ENCODE measurements around the gene DPH7. TPM values are rescaled to one million over a fixed set of nuclear protein-coding genes. Genes with fewer than 3 reads are reported as not detected.

Gene DPH7
- total RNA-seq, 1 experiment from 2014 or later: 43.9 TPM

- TF ChIP-seq PRDM15 (CRISPR knock-in tag; IDR thresholded peaks at IDR 0.05): no peak
- no peak for TF ChIP-seq ZBTB21 (CRISPR knock-in tag; IDR thresholded peaks at IDR 0.05; ENCODE audit: borderline replicate concordance)
- TF ChIP-seq TP53 (CRISPR knock-in tag; IDR thresholded peaks at IDR 0.05): no peak
- TF ChIP-seq RORB (CRISPR knock-in tag; IDR thresholded peaks at IDR 0.05): no peak
- no peak for TF ChIP-seq NR3C1 (CRISPR knock-in tag; conservative IDR thresholded peaks at IDR 0.05; ENCODE audit: low read depth)
- TF ChIP-seq NR2C2 (CRISPR knock-in tag; IDR thresholded peaks at IDR 0.05): no peak
- TF ChIP-seq AR (CRISPR knock-in tag; IDR thresholded peaks at IDR 0.05): no peak
- TF ChIP-seq ATF1 (CRISPR knock-in tag; IDR thresholded peaks at IDR 0.05): no peak
- TF ChIP-seq NFYB (CRISPR knock-in tag; conservative IDR thresholded peaks at IDR 0.05; ENCODE audit: low read depth): no peak
- no peak for TF ChIP-seq SOX15 (CRISPR knock-in tag; IDR thresholded peaks at IDR 0.05)
- TF ChIP-seq GABPB1 (CRISPR knock-in tag; IDR thresholded peaks at IDR 0.05): no peak
- TF ChIP-seq AFF4 (CRISPR knock-in tag; IDR thresholded peaks at IDR 0.05; ENCODE audit: borderline replicate concordance): no peak
- TF ChIP-seq, protein P1, sequence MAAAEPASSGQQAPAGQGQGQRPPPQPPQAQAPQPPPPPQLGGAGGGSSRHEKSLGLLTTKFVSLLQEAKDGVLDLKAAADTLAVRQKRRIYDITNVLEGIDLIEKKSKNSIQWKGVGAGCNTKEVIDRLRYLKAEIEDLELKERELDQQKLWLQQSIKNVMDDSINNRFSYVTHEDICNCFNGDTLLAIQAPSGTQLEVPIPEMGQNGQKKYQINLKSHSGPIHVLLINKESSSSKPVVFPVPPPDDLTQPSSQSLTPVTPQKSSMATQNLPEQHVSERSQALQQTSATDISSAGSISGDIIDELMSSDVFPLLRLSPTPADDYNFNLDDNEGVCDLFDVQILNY (CRISPR knock-in tag; IDR thresholded peaks at IDR 0.05): no peak
These were observed 13.8 kb downstream of the DPH7 start (continued) for GRCh38 chr9:137564817-137565411.

DNA sequence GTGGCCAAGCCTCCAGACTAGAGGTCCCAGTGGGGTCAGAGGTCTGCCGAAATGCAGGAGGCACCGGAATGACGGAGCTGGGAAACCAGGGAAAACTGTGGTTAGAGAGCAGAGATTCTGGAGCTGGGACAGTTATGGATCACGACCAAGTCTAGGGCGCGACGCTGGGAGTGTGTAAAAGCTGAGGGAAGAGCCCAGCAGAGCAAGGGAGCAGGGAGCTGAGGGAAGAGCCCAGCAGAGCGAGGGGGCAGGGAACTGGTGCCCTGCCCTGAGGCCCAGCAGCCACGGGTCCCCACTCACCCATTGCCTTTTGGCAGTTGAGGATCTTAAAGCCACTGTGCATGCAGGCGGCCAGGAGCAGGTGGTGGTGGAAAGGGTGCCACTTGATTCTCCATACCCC lies 14.6 kb downstream of the DPH7 start:
- DNase-seq (ENCODE audit: low spot score) (no peak), ATAC-seq (no peak)
- H3K4me3 Mint-ChIP-seq: no peak overlapping the region
- peaks cover 3% of the 10 kb centered on the region; the same call in 1 of the 2 replicates for H3K9me3 Mint-ChIP-seq
- H3K27ac Mint-ChIP-seq: no peak overlapping the region
- H3K4me1 Mint-ChIP-seq: no peaks in the 10 kb centered on the region
- H3K36me3 Mint-ChIP-seq: peaks cover 55% of the 10 kb centered on the region
- H3K27me3 Mint-ChIP-seq (ENCODE audit: low read depth): no peaks in the 10 kb centered on the region
- CTCF ChIA-PET: no interaction called here
- POLR2A ChIA-PET: no interaction called here
- no peak for TF ChIP-seq ERG (CRISPR knock-in tag; IDR thresholded peaks at IDR 0.05)
- no peak for TF ChIP-seq FOXK1 (CRISPR knock-in tag; IDR thresholded peaks at IDR 0.05)
- TF ChIP-seq PRRX2 (CRISPR knock-in tag; IDR thresholded peaks at IDR 0.05): no peak
- TF ChIP-seq, protein P2, sequence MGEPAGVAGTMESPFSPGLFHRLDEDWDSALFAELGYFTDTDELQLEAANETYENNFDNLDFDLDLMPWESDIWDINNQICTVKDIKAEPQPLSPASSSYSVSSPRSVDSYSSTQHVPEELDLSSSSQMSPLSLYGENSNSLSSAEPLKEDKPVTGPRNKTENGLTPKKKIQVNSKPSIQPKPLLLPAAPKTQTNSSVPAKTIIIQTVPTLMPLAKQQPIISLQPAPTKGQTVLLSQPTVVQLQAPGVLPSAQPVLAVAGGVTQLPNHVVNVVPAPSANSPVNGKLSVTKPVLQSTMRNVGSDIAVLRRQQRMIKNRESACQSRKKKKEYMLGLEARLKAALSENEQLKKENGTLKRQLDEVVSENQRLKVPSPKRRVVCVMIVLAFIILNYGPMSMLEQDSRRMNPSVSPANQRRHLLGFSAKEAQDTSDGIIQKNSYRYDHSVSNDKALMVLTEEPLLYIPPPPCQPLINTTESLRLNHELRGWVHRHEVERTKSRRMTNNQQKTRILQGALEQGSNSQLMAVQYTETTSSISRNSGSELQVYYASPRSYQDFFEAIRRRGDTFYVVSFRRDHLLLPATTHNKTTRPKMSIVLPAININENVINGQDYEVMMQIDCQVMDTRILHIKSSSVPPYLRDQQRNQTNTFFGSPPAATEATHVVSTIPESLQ (CRISPR knock-in tag; IDR thresholded peaks at IDR 0.05): no peak
- TF ChIP-seq, protein P3, sequence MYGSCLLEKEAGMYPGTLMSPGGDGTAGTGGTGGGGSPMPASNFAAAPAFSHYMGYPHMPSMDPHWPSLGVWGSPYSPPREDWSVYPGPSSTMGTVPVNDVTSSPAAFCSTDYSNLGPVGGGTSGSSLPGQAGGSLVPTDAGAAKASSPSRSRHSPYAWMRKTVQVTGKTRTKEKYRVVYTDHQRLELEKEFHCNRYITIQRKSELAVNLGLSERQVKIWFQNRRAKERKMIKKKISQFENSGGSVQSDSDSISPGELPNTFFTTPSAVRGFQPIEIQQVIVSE (CRISPR knock-in tag; IDR thresholded peaks at IDR 0.05; ENCODE audit: borderline replicate concordance): no peak
- no peak for TF ChIP-seq PREB (CRISPR knock-in tag; IDR thresholded peaks at IDR 0.05; ENCODE audit: borderline replicate concordance)
